ENCODE results near the gene BCL6B.
A peak's percentile ranks its signal among the peaks of the same experiment; 100 is the strongest.
"Not testable (repeated sequence)": the region's sequence is repeated elsewhere in the genome, so short reads cannot be mapped to it uniquely, and the experiment has no call there.

BCL6B gene

GRCh38 chr17:7022781-7023571, at the start of gene BCL6B:
Gene BCL6B, plus strand, starts transcription at chr17:7023050. Its CDS starts 622 bp downstream, at chr17:7023672.
- H3K4me3 ChIP-seq (ENCODE audit: low read depth, low read length) = no peak within 1 kb of the TSS
- no peak for DNase-seq (ENCODE audit: low read depth)
- no peak for TF ChIP-seq CTCF (IDR thresholded peaks at IDR 0.05; ENCODE audit: low read depth, low read length)
- TF ChIP-seq, protein P1, sequence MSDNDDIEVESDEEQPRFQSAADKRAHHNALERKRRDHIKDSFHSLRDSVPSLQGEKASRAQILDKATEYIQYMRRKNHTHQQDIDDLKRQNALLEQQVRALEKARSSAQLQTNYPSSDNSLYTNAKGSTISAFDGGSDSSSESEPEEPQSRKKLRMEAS (IDR thresholded peaks at IDR 0.05; ENCODE audit: low read depth, low read length) = no peak
- TF ChIP-seq MYC (IDR thresholded peaks at IDR 0.05; ENCODE audit: low read depth, low read length) = no peak
- no peak for TF ChIP-seq POLR2A (IDR thresholded peaks at IDR 0.05; ENCODE audit: extremely low read depth, insufficient read length)

- not testable (repeated sequence) for DNase-seq (ENCODE audit: low read depth); H3K4me3 ChIP-seq (ENCODE audit: low read depth, low read length)
Measured at GRCh38 chr17:6979440-6979839, 43.4 kb upstream of the BCL6B start.

DNA sequence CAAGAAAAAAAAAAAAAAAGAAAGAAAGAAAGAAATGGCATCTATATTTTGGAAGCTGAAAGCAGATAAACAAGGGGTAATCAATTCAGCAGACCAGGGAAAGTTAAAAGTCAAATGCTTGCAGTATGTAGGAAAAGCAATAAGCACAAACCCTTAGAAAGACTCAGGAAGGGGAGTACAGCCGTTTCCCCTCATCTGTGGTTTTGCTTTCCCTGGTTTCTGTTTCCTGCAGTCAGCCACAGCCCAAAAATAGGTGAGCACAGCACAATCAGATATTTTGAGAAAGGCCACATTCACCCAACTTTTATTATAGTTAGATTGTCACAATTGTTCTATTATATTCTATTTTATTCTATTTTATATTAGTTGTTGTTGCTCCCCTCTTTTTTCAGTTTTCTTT, 41.4 kb upstream of the BCL6B start:
- TF ChIP-seq CTCF (IDR thresholded peaks at IDR 0.05; ENCODE audit: low read depth, low read length) (no peak), MYC (IDR thresholded peaks at IDR 0.05; ENCODE audit: low read depth, low read length) (no peak)
- TF ChIP-seq, protein P1 (IDR thresholded peaks at IDR 0.05; ENCODE audit: low read depth, low read length) = no peak
- no peak overlapping the region for H3K4me3 ChIP-seq (ENCODE audit: low read depth, low read length)
- DNase-seq (ENCODE audit: low read depth) = peak; percentile 59

- no peak overlapping the region for H3K4me3 ChIP-seq (ENCODE audit: low read depth, low read length)
- TF ChIP-seq MYC (IDR thresholded peaks at IDR 0.05; ENCODE audit: low read depth, low read length) (no peak), CTCF (IDR thresholded peaks at IDR 0.05; ENCODE audit: low read depth, low read length) (no peak), POLR2A (IDR thresholded peaks at IDR 0.05; ENCODE audit: extremely low read depth, insufficient read length) (no peak)
- TF ChIP-seq, protein P1 (IDR thresholded peaks at IDR 0.05; ENCODE audit: low read depth, low read length) = no peak
- no peak for DNase-seq (ENCODE audit: low read depth)
Measured at GRCh38 chr17:6985266-6985665, 37.6 kb upstream of the BCL6B start.

DNA sequence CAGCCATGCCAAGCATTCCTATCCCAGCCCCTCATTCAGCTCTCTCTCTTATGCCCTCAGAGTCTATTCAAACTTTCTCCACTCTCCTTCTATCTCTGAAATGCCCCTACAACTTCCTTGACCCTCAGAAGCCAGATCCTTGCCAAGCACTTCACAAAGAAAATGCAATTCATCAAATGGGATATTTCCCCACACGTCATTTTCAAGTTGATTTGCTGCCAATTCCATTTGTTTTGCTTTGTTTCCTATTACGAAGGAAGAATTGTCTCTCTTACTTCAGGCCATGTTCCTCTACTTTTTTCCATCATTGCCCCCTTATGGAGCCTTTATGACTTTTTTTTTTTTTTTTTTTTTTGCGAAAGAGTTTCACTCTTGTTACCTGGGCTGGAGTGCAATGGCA, 36.2 kb upstream of the BCL6B start:
- TF ChIP-seq POLR2A (IDR thresholded peaks at IDR 0.05; ENCODE audit: extremely low read depth, insufficient read length) (no peak), MYC (IDR thresholded peaks at IDR 0.05; ENCODE audit: low read depth, low read length) (no peak), CTCF (IDR thresholded peaks at IDR 0.05; ENCODE audit: low read depth, low read length) (no peak)
- TF ChIP-seq, protein P1 (IDR thresholded peaks at IDR 0.05; ENCODE audit: low read depth, low read length) = no peak
- no peak for DNase-seq (ENCODE audit: low read depth)

DNA sequence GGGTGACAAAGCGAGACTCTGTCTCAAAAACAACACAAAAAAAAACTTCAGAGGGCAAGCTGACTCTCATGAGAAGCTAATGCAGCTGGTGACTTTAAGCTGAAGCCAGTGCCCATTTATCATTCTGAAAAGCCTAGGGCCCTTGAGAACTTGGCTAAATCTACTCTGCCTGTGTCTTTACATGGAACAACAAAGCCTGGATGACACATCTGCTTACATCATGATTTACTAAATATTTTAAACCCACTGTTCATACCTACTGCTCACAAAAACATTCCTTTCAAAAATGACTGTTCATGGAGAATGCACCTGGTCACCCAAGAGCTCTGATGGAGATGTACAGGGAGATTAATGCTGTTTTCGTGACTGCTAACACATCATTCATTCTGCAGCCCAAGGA, 33.1 kb upstream of the BCL6B start:
- H3K4me3 ChIP-seq (ENCODE audit: low read depth, low read length) = no peak overlapping the region
- no peak for TF ChIP-seq CTCF (IDR thresholded peaks at IDR 0.05; ENCODE audit: low read depth, low read length)
- TF ChIP-seq, protein P1 (IDR thresholded peaks at IDR 0.05; ENCODE audit: low read depth, low read length) = no peak
- TF ChIP-seq POLR2A (IDR thresholded peaks at IDR 0.05; ENCODE audit: extremely low read depth, insufficient read length) = no peak
- no peak for TF ChIP-seq MYC (IDR thresholded peaks at IDR 0.05; ENCODE audit: low read depth, low read length)
- DNase-seq (ENCODE audit: low read depth) = no peak

More for the DNA sequence above, 36.2 kb upstream of the BCL6B start:
- no peak overlapping the region for H3K4me3 ChIP-seq (ENCODE audit: low read depth, low read length)

DNA sequence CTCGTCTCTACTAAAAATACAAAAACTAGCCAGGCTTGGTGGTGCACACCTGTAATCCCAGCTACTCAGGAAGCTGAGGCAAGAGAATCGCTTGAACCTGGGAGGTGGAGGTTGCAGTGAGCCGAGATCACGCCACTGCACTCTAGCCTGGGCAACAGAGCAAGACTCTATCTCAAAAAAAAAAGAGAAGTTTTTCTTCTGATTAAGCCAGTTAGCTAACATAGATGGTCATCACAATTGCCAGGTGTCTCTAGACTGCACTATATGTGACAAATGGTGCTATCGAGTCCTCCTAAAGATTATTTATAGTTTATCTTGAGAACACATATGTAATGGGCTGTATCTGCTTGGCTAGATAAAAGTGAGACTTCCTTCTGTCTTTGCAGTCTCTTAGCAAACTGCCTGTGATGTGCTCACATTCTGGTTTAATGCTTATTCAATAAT, 29.2 kb upstream of the BCL6B start:
- not testable (repeated sequence) for H3K4me3 ChIP-seq (ENCODE audit: low read depth, low read length); DNase-seq (ENCODE audit: low read depth)

All from NB4 (cell line).